ENCODE data around the gene OSBP. TPM values are rescaled to one million over a fixed set of nuclear protein-coding genes. Genes with fewer than 3 reads are reported as not detected.

Gene OSBP
- total RNA-seq, 1 donor from 2014 or later, result 12.3 TPM

DNA sequence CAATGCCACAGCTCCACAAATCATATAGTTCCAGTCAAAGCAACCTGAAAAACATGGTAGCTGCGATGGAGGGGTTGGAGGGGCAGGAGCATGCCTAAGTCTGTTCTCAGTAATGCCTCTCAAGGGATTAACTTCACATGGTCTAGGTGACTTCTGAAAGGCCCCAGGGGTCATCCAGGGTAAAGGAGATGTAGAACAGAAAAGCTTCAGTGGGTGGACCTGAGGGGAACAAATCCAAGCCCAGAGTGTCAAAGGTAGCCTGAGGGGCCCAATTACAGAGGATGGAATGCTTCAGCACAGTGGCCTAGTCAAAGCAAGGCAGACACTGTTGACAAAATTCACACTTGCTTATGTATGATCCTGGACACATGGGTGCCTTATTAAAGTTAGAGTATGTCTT, 80.9 kb downstream of the OSBP start:
- DNase-seq (ENCODE audit: low read depth), result no peak
- H3K4me3 ChIP-seq (ENCODE audit: low read depth, low read length), result no peak overlapping the region
- TF ChIP-seq, protein P1, sequence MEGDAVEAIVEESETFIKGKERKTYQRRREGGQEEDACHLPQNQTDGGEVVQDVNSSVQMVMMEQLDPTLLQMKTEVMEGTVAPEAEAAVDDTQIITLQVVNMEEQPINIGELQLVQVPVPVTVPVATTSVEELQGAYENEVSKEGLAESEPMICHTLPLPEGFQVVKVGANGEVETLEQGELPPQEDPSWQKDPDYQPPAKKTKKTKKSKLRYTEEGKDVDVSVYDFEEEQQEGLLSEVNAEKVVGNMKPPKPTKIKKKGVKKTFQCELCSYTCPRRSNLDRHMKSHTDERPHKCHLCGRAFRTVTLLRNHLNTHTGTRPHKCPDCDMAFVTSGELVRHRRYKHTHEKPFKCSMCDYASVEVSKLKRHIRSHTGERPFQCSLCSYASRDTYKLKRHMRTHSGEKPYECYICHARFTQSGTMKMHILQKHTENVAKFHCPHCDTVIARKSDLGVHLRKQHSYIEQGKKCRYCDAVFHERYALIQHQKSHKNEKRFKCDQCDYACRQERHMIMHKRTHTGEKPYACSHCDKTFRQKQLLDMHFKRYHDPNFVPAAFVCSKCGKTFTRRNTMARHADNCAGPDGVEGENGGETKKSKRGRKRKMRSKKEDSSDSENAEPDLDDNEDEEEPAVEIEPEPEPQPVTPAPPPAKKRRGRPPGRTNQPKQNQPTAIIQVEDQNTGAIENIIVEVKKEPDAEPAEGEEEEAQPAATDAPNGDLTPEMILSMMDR (conservative IDR thresholded peaks at IDR 0.05; ENCODE audit: low read depth, low read length), result no peak

DNA sequence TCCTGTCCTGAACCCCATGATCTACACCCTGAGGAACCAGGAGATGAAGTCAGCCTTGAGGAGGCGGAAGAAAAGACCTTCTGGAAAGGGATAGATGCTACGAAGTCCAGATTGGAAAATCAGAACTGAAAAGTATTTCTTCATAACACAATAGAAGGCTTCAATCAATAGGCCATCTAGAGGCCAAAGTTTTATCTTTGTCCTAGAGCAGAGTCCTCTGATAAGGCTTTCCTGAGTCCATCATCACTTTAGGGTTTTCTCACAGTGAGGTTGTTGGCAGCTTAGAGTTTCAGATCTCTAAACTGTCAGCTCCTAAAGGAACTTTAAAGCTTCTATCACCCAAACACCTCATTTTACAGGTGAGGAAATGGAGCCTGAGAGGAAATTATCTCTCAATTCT, 83.0 kb downstream of the OSBP start:
- H3K4me3 ChIP-seq (ENCODE audit: low read depth, low read length), result no peak overlapping the region
- DNase-seq (ENCODE audit: low read depth), result no peak
- TF ChIP-seq, protein P1 (conservative IDR thresholded peaks at IDR 0.05; ENCODE audit: low read depth, low read length), result no peak

DNA sequence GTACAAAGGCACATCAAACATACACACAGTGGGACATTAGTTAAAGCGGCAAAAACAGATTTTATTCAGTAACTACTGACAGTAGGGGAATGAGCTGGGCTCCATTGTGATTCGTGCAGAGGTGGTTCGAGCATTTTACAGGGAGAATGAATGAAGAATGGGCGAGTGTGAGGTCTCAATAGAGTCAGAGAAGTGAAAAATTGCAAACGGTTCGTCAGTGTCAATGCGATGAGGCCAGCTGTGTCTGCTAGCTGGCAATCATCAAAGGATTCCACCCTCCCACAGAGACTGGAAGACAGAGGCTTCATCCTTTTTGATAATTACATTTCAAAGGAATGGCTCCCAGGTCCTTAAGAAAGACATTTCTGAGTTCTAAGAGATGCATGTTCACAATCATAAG, 86.9 kb downstream of the OSBP start:
- H3K4me3 ChIP-seq (ENCODE audit: low read depth, low read length), result no peak overlapping the region
- TF ChIP-seq, protein P1 (conservative IDR thresholded peaks at IDR 0.05; ENCODE audit: low read depth, low read length), result no peak
- DNase-seq (ENCODE audit: low read depth), result no peak

Other genes with a start within 250 kb of the OSBP start
- gene OR5A2, start 189.4 kb downstream of the OSBP start, total RNA-seq, result not detected in 2 replicates
- not detected in 2 replicates for gene OR5A1, start 179.3 kb downstream of the OSBP start, total RNA-seq
- not detected in 2 replicates for gene OR4D6, start 158.8 kb downstream of the OSBP start, total RNA-seq
- gene OR4D10, start 142.5 kb downstream of the OSBP start, total RNA-seq, result not detected in 2 replicates
- not detected in 2 replicates for gene OR4D11, start 112.2 kb downstream of the OSBP start, total RNA-seq
- gene OR4D9, start 104.2 kb downstream of the OSBP start, total RNA-seq, result not detected in 2 replicates
- gene PATL1, start 53.3 kb upstream of the OSBP start, total RNA-seq, result 19.3 and 21.9 TPM in 2 replicates
- not detected in 2 replicates for gene OR10V1, start 98.1 kb upstream of the OSBP start, total RNA-seq
- 45.0 and 55.4 TPM in 2 replicates for gene STX3, start 139.6 kb upstream of the OSBP start, total RNA-seq
- gene MRPL16, start 195.0 kb upstream of the OSBP start, total RNA-seq, result 76.9 and 92.6 TPM in 2 replicates
- gene CBLIF, start 229.7 kb upstream of the OSBP start, total RNA-seq, result not detected in 2 replicates

All from epithelial cell of proximal tubule (primary cell).